Measurements from ENCODE around the gene COX7B2. TPM values are rescaled to one million over a fixed set of nuclear protein-coding genes. Genes with fewer than 3 reads are reported as not detected.

The COX7B2 gene
- total and polyA plus RNA-seq, 2 of the 13 experiments (the other 11 are each of a cell fraction or from before 2014, with no cell fraction given), result not detected

- Histone ChIP-seq H2AFZ (ENCODE audit: low read length) (no peak overlapping the region), H3K4me1 (ENCODE audit: insufficient read depth, low read length) (peaks cover 14% of the 10 kb centered on the region), H3K79me2 (ENCODE audit: insufficient read depth, low read length) (no peaks in the 10 kb centered on the region), H3K4me3 (replicated peaks in 1 of 3; ENCODE audit: insufficient read depth in 1 of 3, low read depth in 2 of 3, low read length in 3 of 3) (no peak overlapping the region), H4K20me1 (ENCODE audit: insufficient read depth, low read length) (no peaks in the 10 kb centered on the region), H3K9me3 (ENCODE audit: low read length) (no peaks in the 10 kb centered on the region; the same call in 1 of the 2 replicates), H3K27me3 (ENCODE audit: control insufficient read depth in 1 of 2, insufficient read depth in 2 of 2, low read length in 2 of 2) (no peaks in the 10 kb centered on the region; a peak in 1 of 5 replicates), H3K4me2 (ENCODE audit: low read depth, low read length) (0 out of 2 replicates have a peak overlapping the region, but pooled peaks have one; percentile 6), H3K27ac (ENCODE audit: extremely low read length, insufficient read depth, low read length) (no peak overlapping the region), H3K36me3 (replicated peaks in 1 of 2; ENCODE audit: control insufficient read depth in 1 of 2, insufficient read depth in 2 of 2, low read length in 2 of 2) (no peaks in the 10 kb centered on the region), H3K9ac (ENCODE audit: insufficient read depth, low read depth, low read length) (no peak overlapping the region)
- intact Hi-C loops (cut with micrococcal nuclease; ENCODE audit: unreplicated experiment) (no loop called here), in situ Hi-C loops (cut with HindIII; ENCODE audit: extremely low pct_ligation_motif_present, low pct_unique_long_range_greater_than_20kb) (no loop called here)
- DNase-seq (ENCODE audit: low spot score), result no peak
- no TSS peak for BruUV-seq (replicated peaks)
- TF ChIP-seq PAXIP1 (CRISPR knock-in tag; conservative IDR thresholded peaks at IDR 0.05) (0 out of 2 replicates have a peak, but pooled peaks have one; percentile 19), MAFK (conservative IDR thresholded peaks at IDR 0.05 in 1 of 2, IDR thresholded peaks at IDR 0.05 in 1 of 2; ENCODE audit: low read length in 2 of 2) (no peak)
- 1% methylated on average over 2 of the region's 2 CpGs for WGBS (ENCODE audit: low lambda C conversion rate)
- peak; percentile 61; the same call in 2 of the 3 replicates for ATAC-seq
- ChIA-PET POLR2A (no interaction called here), CTCF (ENCODE audit: low intra/inter-chr PET ratio, low total read pairs) (no interaction called here)
- no peak for FAIRE-seq
These were observed 71.4 kb downstream of the COX7B2 start for GRCh38 chr4:46837639-46838038.

GRCh38 chr4:46836584-46836983 is 72.5 kb downstream of the COX7B2 start:
- ChIA-PET CTCF (ENCODE audit: low intra/inter-chr PET ratio, low total read pairs) (no interaction called here), POLR2A (no interaction called here)
- no peak for FAIRE-seq
- Histone ChIP-seq H3K4me3 (replicated peaks in 1 of 3; ENCODE audit: insufficient read depth in 1 of 3, low read depth in 2 of 3, low read length in 3 of 3) (no peak overlapping the region), H3K9me3 (ENCODE audit: low read length) (no peaks in the 10 kb centered on the region; the same call in 1 of the 2 replicates), H3K36me3 (replicated peaks in 1 of 2; ENCODE audit: control insufficient read depth in 1 of 2, insufficient read depth in 2 of 2, low read length in 2 of 2) (no peaks in the 10 kb centered on the region), H2AFZ (ENCODE audit: low read length) (no peak overlapping the region), H3K9ac (ENCODE audit: insufficient read depth, low read depth, low read length) (no peak overlapping the region), H4K20me1 (ENCODE audit: insufficient read depth, low read length) (no peaks in the 10 kb centered on the region), H3K27ac (ENCODE audit: extremely low read length, insufficient read depth, low read length) (no peak overlapping the region), H3K4me1 (ENCODE audit: insufficient read depth, low read length) (peaks cover 14% of the 10 kb centered on the region), H3K4me2 (ENCODE audit: low read depth, low read length) (no peak overlapping the region), H3K27me3 (ENCODE audit: control insufficient read depth in 1 of 2, insufficient read depth in 2 of 2, low read length in 2 of 2) (no peaks in the 10 kb centered on the region; a peak in 1 of 5 replicates), H3K79me2 (ENCODE audit: insufficient read depth, low read length) (no peaks in the 10 kb centered on the region)
- in situ Hi-C loops (cut with HindIII; ENCODE audit: extremely low pct_ligation_motif_present, low pct_unique_long_range_greater_than_20kb), result no loop called here
- intact Hi-C loops (cut with micrococcal nuclease; ENCODE audit: unreplicated experiment), result no loop called here
- 87% methylated on average over 4 of the region's 4 CpGs for WGBS (ENCODE audit: low lambda C conversion rate)
- ATAC-seq, result no peak
- BruUV-seq (replicated peaks), result no TSS peak
- no peak for DNase-seq (ENCODE audit: low spot score)
- TF ChIP-seq ELF4 (CRISPR knock-in tag; IDR thresholded peaks at IDR 0.05; ENCODE audit: borderline replicate concordance) (no peak), MTA3 (CRISPR knock-in tag; IDR thresholded peaks at IDR 0.05) (no peak), ATF5 (CRISPR knock-in tag; IDR thresholded peaks at IDR 0.05; ENCODE audit: low read depth) (no peak), ZNF563 (CRISPR knock-in tag; IDR thresholded peaks at IDR 0.05) (no peak), CREBL2 (CRISPR knock-in tag; IDR thresholded peaks at IDR 0.05; ENCODE audit: borderline replicate concordance) (no peak), XRCC5 (optimal IDR thresholded peaks at IDR 0.05; ENCODE audit: low read length) (no peak), ATF3 (CRISPR knock-in tag; IDR thresholded peaks at IDR 0.05) (no peak), PRDM4 (CRISPR knock-in tag; IDR thresholded peaks at IDR 0.05; ENCODE audit: borderline replicate concordance) (no peak)

Data from HepG2 (cell line).